HG03378 (cell line): Measurements from ENCODE around the gene ANKRD55.
"Not testable (repeated sequence)": the region's sequence is repeated elsewhere in the genome, so short reads cannot be mapped to it uniquely, and the experiment has no call there.

Experiments used
- ATAC-seq: cut with Tn5 transposase; IDR thresholded peaks from one replicate; pipeline ENCODE4 v1.9.1; 2021; ENCODE audit warnings: mild to moderate bottlenecking, moderate library complexity; ENCODE audit not compliant: unreplicated experiment

ANKRD55 gene

DNA sequence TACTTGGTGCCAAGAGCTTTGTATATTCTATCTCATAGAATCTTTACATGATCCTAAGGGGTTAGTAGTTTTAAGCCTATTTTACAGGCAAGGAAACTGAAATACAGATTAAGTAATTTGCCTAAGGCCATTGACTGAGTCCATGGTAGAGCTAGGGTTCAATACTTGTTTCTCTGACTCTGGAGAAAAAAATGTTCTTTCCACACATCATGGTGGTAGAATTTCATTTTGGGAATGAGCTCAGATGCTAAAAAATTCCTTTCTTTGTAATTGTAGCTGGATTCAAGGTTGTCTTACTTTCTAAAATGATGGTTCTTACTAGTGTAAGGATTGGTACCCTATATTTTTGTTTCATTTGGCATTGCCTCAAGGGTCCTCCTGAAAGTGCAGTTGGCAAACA lies 86.0 kb downstream of the ANKRD55 start:
- no peak for ATAC-seq

DNA sequence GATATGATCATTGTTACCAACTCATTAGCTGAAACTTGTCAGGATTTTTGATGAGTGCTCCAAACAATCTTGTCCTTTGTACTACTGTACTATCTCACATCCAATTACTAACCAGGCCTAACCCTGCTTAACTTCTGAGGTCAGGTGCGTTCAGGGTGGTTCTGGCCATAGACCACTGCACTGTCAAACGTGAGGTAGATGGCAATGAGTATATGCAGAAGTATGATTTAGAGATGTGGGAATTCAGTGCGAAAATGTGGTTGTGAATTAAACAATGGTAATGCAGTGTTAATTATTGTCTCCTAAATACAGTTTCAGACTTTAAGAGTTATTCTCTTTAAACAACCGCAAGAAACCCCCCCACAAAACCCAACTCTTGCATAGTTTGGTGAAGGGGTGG lies 86.5 kb downstream of the ANKRD55 start:
- no peak for ATAC-seq

DNA sequence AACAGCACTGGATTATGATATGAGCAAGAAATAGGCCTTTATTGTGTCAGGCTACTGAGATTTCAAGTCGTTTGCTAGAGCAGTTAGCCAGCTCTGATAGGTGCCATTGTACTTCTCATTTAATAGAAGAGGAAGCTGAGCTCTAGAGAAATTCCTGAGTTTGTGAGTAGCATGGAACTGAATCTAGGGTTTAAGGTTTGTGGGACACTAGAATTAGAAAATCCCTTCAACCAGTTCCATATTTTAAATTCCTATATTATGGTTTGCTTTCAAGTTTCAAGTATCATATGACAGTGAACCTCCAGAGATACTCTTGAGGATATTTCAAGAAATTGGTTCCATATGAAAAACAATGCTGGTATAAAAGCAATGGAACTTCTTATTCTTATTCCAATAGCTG lies 87.6 kb downstream of the ANKRD55 start:
- ATAC-seq = no peak

DNA sequence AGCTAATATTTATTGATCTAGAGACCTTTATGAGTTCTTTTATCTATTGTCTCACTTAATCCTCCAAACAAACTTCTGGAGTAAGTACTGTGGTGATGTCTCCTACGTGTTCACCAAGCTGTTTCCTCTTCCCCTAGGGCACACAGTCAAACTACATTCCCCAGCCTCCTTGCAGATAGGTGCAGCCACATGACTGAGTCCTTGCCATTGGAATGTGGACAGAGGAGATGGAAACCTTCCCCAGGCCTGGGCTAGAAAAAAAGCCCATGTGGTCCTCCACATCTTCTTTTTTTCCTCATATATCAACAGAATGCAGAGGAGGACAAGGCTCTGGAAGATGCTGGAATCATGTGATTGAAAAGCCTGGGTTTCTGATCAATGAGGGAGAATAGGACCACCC lies 88.0 kb downstream of the ANKRD55 start:
- ATAC-seq = no peak

DNA sequence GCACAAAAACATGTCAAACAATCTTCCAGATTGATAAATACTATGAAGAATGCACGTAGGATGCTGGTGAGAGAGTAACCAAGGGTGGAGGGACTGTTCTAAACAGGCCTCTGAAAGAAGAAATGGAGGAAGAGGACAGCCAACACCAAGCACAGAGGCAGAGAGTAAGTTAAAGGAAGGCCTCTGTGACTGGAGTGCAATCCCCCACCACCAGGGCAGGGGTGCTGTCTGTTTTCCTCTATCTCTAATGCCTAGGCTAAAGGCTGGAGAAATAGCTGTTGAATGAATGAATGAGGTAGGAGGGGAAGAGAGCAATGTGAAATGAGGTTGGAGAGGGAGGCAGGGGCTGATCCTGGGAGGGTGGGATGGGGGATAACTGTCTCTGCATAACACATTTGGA lies 88.9 kb downstream of the ANKRD55 start:
- no peak for ATAC-seq

DNA sequence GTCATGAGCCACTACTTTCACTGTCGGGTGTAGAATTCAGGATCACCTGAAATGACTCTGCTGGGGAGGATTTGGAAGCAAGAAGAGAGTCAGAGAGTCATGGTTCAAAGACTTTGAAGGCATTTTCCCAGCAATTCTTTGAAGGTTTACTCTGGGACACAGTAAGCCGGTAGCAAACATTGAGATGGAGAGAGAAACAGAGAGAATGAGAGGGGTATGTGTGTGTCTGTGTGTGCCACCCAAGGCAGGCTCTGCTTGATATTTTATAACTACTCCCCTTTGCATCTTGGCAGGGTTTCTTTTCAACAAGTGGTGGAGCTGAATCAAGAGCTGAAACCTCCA lies 89.8 kb downstream of the ANKRD55 start:
- ATAC-seq = no peak

DNA sequence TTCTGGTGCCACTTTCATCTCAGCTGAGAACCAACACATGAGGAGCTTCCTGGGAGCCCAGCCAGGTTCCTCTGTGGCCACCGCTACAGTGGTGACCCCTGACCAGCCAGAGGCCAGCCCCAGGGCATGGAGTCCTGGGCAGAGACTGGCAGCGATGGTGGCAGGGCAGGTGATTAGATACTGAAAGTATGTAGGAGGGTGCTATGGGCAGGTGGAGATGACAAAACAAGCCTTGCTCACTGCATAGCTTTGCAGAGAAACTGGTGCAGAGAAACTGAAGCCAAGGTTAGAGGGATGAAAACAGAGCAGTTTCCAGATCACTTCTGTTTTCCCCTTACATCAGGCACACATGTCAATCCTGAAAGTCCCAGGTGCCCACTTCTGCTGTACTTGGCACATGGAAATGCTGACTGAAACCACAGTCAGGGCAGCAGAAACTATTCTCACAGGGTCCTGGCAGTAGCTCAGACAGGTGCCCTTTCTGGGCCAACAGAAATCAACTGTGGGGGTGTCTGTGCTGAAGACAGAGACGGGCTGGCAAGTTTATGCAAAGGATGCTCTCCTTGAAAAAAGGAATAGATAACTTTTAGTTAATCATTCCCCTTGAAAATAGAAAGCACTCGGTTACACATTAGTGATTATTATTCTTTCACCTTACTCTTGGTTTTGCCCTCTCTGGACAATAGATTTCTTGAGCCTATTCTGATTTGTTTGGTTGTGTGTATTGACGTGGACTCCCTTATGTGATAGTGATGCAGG lies 90.3 kb downstream of the ANKRD55 start:
- peak; percentile 84 for ATAC-seq

DNA sequence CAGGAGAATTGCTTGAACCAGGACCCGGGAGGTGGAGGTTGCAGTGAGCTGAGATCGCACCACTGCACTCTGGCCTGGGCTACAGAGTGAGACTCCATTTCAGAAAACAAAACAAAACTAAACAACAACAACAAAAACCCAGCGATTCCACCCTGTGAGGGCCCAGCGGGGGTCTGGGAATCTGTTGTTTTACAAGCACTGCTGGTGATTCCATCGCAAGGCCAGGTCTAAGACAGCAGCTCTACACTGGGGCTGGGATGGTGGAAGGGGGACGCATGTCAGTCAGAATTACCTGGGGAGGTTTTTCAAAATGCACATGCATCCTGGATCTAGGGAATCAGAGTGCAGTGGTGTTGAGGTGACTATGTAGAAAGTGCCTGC lies 90.9 kb downstream of the ANKRD55 start:
- no peak for ATAC-seq

DNA sequence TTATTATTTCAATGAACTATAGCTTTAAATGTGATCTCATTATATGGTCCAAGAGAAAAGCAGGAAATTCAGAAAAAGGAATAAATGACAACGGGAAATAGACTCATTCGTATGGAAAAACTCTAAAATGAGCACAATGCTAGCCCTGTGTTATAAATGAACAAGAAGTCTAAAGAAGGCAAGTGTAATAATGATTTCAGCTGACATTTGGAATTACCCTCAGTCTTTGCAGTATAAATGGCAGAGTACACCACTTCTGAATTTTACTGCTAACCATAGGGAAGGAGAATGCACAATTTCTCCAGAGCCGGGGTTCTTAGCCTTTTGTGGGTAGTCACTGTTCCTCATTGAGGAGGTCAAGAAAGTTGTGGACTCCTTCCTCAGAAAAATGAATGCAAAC lies 93.1 kb downstream of the ANKRD55 start:
- no peak for ATAC-seq

DNA sequence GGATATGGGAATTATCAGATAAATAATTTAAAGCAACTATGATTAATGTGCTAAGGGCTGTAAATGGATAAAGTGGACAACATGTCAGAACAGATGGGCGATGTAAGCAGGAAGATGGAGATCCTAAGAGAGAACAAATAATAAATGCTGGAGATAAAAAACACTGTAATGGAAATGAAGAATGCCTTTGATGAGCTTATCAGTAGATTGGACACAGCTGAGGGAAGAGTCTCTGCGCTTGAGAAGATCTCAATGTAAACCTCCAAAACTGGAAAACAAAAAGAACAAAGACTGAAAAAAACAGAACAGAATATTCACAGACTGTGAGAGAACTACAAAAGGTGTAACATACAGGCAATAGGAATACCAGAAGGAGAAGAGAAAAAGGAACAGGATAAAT lies 102.5 kb downstream of the ANKRD55 start:
- ATAC-seq = no peak

DNA sequence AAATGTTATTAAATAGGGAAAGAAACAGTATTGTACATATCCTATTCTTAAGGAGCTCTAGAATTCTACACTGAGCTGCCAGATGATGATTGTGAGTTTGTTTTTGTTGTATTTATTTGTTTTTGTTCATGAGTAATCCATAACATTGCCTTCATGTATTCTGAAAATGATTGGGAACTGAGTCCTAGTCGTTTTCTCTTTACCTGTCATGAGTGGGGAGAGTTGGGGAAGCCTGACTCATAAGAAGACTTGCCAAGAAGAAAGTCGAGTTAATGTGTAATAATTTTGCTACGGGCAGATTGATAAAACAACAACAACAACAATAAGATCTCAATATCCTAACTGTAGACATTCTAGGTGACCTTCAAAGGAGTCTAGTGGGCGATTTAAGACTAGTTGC lies 103.8 kb downstream of the ANKRD55 start:
- ATAC-seq = no peak

DNA sequence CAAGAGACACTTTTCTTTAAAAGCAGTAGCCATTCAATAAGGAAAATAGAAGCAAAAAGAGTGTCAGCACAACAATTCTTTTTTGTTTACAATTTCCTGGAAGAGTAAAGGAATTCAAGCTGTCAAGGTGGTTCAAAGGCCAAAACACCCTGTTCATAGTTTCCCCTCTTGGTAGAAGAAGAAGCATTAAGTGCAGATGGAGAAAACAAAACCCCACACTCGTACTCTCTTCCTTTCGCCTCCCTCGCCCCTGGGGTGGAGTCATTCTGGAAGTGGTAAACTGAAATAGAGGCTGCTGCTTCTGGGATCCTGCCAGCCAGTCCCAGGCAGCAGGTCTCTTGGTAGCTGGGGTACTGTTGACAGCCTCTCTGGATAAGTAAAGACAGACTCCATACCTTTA lies 105.0 kb downstream of the ANKRD55 start:
- no peak for ATAC-seq

DNA sequence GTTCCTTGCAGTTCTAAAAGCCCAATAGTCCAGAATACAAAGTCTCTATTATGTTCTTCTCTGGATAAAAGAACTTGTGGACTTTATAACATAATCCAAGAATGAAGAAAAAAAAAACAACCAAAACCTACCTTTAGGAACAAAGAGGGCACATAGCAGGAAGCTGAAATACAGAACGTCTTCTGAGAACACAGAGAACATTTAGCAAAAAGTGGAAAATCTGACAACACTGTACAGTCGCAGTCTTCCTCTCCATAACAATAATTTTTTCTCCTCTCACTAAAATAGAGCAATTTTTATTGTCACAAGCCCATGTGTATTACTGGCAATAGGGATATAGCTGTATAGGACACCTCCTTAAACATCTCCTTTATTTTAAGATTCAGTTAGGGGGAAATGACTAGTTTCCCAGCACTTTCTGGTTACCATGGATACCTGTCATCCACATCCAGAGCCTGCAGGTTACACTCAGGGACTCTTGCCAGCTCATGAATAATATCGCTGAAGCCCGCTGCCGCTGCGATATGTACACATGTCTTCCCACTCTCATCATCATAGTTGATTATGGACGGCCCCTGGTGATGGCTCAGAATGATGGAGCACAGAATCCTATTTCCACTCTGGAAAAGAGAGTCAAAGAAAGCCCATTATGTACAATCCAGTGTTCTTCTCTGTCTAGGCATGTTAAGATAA lies 106.5 kb downstream of the ANKRD55 start:
- no peak for ATAC-seq

DNA sequence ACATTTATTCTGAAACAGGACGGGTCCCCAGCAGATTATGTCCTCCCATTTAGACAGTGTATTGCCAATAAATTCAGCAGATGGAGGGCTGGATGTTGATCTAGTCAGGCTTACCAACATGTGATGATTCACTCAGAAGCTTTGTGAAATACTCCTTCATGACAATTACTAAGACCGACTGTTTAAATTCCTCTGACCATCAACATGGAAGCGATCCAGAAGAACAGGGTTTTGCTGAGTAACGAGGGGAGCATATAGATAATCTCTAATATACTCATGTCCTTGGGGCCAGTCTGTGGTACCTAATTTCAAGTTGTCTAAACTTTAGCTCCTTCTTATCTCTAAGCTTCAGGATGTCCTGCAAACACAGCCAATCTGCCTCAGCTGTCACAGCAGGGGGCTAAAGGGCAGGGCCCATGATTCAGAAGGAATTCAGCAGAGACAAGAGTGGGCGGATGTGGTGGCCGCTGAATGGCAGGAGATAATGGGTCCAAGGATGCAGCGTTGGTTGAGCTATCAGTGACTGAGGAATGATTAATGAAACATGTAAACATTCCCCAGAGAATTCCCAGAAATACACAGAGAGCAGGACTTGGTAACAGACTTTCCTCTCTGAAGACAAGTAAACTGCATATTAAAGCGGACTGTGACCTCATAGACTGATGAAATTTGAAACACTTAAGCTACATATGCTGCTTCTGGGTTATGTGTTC lies 109.4 kb downstream of the ANKRD55 start:
- ATAC-seq = no peak

DNA sequence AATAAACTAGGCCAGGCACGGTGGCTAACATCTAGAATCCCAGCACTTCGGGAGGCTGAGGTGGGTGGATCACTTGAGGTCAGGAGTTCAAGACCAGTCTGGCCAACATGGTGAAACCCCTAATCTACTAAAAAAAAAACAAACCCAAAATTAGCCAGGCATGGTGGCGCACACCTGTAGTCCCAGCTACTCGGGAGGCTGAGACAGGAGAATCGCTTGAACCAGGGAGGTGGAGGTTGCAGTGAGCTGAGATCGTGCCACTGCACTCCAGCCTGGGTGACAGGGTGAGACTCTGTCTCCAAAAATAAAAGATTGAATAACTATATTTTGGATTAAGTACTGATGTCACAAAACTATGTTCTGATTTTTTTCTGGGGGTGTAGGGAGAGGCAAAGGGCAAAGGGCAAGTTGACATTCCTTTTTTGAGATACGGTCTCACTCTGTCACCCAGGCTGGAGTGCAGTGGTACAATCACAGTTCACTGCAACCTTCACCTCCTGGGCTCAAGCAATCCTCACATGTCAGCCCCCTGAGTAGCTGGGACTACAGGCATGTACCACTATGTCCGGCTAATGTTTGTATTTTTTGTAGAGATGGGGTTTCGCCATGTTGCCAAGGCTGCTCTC lies 110.7 kb downstream of the ANKRD55 start:
- ATAC-seq = not testable (repeated sequence)

DNA sequence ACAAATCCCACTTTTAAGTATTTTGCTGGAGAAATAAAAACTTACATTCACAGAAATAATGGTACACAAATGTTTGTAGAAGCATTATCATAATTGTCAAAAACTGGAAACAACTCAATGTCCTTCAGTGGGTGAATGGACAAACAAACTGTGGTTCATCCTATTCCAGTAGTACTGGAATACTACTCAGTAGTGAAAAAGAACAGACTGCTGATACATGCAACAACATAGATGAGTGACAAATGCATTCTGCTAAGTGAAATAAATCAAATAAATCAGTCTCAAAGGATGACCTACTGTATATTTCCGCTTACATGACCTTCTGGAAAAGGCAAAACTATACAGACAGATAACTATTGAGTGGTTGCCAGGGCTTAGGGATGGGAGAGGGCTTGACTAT lies 114.1 kb downstream of the ANKRD55 start:
- ATAC-seq = no peak

DNA sequence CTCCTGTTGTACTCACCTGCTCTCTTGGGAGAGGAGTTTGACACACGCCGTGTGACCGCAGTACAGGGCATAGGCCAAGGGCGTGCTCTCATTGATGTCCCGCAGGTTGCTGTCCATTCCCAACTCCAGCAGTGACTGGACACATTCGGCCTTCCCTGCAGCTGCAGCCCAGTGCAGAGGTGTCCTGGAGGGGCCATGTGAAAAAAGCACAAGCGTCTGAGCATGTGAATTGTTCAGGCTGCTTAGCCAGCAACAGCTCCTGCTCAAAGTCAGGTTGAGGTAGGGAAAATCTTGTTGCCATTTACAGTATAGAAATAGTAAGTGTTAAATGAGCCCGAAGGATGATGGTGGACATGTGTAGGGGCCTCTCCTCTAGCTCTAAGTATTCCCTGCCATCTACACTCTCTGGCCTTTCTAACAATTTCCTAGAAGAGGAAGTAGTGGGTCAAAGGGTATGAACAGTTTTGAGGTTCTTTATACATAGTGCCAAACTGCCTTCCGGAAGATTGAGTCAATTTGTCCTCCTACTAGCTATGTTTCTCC lies 116.5 kb downstream of the ANKRD55 start:
- no peak for ATAC-seq

DNA sequence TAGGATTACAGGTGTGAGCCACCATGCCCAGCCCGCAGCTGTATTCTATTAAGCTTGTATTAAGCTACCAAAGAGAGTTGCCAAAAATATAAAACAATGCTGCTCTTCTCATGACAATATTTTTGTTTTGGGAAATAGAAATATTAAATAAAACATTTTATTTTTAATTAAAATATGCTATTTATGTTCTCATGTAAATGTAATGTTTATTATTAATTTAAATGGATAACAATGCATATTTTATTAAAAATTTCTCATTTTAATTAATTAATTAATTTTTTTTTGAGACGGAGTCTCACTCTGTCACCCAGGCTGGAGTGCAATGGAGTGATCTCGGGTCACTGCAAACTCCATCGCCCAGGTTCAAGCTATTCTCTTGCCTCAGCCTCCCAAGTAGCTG lies 117.5 kb downstream of the ANKRD55 start:
- no peak for ATAC-seq

DNA sequence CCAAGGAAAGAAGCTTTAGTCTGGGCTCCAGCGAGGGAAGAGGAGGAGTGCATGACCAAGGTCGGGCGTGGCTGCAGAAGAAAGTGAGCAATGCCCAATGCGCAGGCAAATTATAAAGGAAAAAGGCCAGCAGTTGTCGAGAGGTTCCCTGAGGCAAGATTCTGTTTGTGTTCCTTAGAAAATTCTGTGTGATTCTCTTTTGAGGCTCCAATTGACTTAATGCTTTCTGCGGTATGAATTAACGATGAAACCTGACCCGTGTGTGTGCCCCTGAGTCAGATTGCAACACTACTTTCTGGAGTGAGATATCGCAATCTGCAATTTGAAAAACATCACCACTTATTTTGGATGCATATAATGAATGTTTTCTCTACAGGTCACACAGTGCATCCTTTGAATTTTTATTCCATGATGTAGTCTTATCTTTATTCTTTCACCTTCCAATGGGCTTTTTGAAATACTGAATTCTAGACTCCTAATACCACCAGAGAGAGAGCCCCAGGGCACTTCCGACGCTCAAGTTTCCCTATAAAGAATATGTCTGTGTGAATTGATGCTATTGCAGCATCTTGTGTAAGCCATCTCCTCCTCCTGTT lies 120.5 kb downstream of the ANKRD55 start:
- ATAC-seq = no peak

DNA sequence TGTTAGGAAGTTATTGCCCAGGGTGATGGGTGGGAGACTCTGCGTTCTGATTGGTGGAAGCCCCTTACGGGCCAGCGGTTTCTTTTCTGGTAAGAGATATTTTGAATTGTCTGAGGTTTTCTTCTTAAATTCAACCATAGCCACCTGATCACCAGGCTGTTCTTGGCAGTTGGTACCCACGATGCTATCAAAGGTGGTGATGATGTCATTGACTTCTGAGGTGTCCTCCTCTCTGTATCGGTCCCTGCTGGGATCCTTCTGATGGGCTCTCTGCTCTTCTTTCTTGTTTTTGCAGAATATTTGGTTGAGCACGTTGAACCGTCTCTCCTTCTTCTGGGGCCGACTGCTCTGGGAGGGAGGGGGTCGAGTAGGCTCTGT lies 121.7 kb downstream of the ANKRD55 start:
- ATAC-seq = no peak
